NCI-H2107 (cell line): ENCODE results near the gene MRPL23.

Experiments used
- DNase-seq: peaks from one replicate; lab custom pipeline; 2025; lab: John Stamatoyannopoulos, UW

Gene MRPL23

DNA sequence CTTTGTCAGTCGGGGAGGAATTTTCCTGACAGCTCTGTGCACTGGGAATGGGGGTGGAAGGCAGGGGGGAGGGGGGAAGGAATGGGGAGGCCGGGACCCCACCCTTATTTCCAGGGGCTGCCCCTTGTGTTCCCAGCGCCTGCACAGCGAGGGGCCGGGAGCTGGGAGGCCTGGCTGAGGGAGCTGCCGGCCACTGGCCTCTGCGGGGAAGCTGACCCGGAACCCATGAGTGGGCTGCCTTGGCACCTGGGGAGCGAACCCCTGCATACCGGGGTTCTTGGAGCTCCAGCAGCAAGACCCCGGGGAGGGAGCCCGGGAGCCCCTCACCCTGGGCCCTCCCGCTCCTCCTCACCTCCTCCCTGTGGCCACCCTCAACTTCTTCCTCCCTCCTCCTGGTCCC is 47.0 kb downstream of the MRPL23 start:
- DNase-seq: no peak

DNA sequence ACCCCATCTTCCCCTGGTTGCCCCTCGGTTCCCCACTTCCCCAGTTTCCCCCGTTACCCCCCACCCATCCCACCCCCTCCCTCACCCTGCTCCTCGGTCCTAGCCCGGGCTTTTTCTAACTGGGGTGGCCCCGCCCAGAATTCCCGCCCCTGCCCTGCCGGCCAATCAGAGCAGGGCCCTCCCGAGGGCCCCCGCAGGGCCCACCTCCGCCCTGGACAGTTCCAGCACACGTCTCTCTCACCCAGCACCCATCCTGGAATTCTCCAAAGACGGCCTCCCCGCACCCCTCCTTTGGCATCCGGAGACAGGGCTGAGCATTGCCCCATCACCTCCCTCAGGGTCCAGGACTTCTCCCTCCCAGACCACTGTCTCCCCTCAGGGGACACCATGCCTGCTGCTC is 50.6 kb downstream of the MRPL23 start, which contains the start of gene H19:
TSS of gene H19 (minus strand) at position 88 of the 400 bp plus-strand sequence.
- no peak for DNase-seq

- DNase-seq: no peak
Observed at GRCh38 chr11:1998290-1998689, 51.2 kb downstream of the MRPL23 start.

- no peak for DNase-seq
Observed at GRCh38 chr11:1998861-1999260, 51.7 kb downstream of the MRPL23 start.

DNA sequence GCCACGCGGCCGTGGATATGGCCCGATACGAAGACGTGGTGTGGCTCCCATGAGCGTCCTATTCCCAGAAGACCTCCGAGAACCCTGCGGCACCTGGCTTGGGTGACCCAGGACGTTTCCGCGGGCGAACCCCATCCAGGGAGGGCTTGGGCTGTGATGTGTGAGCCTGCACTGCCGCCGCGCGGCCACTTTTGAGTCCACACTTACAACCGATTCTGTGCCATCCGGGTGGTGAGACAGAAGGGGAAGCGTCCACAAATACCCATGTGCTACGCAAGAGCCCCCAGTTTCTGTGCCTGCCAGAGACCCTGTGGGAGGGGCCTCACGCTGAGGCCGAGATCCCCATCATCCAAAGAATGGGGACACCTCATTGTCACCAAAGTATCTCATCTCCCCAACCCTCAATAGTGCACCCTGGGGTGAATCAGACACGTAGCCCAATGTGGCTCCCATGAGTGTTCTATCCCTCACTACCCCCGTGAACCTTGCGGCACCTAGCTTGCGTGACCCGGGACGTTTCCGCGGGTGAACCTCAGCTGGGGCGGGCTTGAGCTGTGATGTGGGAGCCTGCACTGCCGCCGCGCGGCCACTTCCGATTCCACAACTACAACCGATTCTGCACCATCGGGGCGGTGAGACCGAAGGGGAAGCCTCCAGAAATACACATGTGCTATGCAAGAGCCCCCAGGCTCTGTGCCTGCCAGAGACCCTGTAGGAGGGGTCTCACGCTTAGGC is 55.1 kb downstream of the MRPL23 start:
- no peak for DNase-seq

DNA sequence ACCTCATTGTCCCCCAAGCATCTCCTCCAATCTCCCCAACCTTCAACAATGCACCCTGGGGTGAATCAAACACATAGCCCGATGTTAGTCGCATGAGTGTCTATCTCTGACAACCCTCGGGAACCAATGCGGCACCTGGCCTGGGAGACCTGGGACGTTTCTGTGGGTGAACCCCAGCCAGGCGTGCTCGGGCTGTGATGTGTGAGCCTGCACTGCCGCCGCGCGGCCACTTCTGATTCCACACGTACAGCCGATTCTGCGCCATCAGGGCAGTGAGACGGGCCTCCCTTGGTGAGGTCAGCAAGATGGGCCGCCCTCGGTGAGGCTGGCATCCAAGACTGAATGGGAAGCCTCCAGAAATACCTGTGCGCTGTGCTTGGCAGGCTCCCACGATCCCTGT is 55.7 kb downstream of the MRPL23 start:
- DNase-seq: no peak

DNA sequence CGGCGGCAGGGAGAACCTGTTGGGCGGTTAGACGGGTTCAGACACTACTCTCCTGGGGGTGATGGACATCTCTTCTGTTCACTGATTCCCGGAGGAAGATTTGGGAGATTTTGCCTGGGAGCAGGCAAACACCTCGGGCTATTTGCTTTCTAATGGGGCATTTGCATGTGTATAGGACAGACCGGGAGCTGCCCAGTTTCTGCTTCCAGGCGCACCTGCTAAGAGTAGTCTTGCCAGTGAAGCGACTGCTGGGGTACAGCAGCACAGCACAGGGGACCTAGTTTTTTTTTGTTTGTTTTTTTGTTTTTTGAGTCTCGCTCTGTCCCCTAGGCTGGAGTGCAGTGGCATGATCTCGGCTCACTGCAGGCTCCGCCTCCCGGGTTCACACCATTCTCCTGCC is 57.3 kb downstream of the MRPL23 start:
- DNase-seq: no peak
